Activated naive CD4-positive, alpha-beta T cell treated with anti-CD3 and anti-CD28 coated beads, Interleukin-2, amount 50 U/mL, for 72 hours (primary cell): Measurements from ENCODE around the gene ATG5. TPM values are rescaled to one million over a fixed set of nuclear protein-coding genes. Genes with fewer than 3 reads are reported as not detected.

ENCODE experiments used
- ATAC-seq, 2 donors: fragments of 150-1000 bp; cut with Tn5 transposase; 2 replicates each; pipeline ENCODE4 v1.10.0; 2021; ENCODE audit warnings: mild to moderate bottlenecking in 2 of 2, moderate library complexity in 2 of 2
- DNase-seq, 2 donors: peaks; one replicate each; pipeline ENCODE4 v3.0.0; 2021 to 2022; ENCODE audit warnings: low spot score in 2 of 2
- H3K27ac Mint-ChIP-seq, 2 donors: one replicate each; pipeline ENCODE4 v1.8.0; 2022; ENCODE audit warnings: mild to moderate bottlenecking in 2 of 2, mixed read lengths in 2 of 2
- H3K36me3 Mint-ChIP-seq, 2 donors: one replicate each; pipeline ENCODE4 v1.8.0; 2022; ENCODE audit warnings: mixed read lengths in 2 of 2
- H3K9me3 Mint-ChIP-seq, 2 donors: one replicate each; pipeline ENCODE4 v1.8.0; 2022; ENCODE audit warnings: mixed read lengths in 2 of 2
- total RNA-seq, 2 donors: library from RNA; stranded (reverse); gene quantifications; one replicate each; pipeline ENCODE4 v1.2.3, GENCODE V29; 2022

The ATG5 gene
- total RNA-seq, 2 donors from 2014 or later: 23.5 to 28.2 TPM

DNA sequence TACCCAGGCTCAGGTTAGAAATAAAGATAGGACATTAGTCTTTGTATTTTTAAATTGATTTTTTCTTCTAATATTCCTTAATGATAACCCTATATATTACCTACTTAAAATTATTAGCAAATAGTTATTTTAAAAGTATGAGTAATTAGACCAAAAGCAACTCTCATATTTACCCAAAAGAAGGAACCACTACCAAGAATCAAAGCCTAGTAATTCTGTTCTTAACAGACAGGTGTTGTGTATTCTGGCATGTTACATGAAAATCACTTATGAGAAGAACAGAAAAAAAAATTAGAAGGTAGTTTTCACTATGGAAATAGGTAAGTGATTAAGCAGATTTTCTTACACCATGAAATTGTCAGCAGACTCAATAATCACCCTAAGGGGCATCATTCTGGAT lies 105.1 kb downstream of the ATG5 start:
- ATAC-seq (no peak), DNase-seq (no peak)
- H3K36me3 Mint-ChIP-seq: no peaks in the 10 kb centered on the region
- H3K27ac Mint-ChIP-seq: no peak overlapping the region
- no peaks in the 10 kb centered on the region for H3K9me3 Mint-ChIP-seq

DNA sequence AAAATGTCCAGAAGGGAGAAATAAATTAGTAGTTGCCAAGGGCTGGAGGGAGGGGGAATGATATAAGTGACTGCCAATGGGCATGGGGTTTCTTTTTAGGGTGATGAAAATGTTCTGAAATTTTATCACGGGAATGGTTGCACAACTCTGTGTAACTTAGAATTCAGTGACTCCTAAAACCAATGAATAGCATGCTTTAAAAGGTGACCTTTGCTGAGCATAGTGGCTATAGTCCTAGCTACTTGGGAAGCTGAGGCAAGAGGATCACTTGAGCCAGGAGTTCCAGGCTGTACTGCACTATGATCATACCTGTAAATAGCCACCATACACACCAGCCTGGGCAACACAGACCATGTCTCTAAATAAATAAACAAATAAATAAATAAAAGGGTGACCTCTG lies 109.0 kb downstream of the ATG5 start:
- H3K9me3 Mint-ChIP-seq: no peaks in the 10 kb centered on the region
- ATAC-seq (no peak), DNase-seq (no peak)
- H3K36me3 Mint-ChIP-seq: no peaks in the 10 kb centered on the region
- H3K27ac Mint-ChIP-seq: no peak overlapping the region

DNA sequence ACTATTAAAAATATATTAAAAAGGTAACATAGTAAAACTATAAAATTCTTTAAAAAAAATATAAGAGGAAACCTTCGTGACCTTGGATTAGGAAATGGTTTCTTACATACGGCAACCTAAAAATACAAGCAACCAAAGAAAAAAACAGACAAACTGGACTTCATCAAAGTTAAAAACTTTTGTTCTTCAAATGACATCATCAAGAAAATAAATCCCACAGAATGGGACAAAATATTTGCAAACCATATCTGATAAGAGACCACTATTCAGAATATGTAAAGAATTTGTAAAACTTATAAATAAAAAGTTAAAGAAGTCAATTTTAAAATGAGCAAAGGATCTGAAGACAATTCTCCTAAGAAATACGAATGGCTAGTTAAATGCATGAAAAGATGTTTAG lies 110.0 kb downstream of the ATG5 start:
- Mint-ChIP-seq H3K9me3 (peaks cover 0 to 4% of the 10 kb centered on the region in 2 donors), H3K27ac (no peak overlapping the region), H3K36me3 (peaks cover 0 to 5% of the 10 kb centered on the region in 2 donors)
- DNase-seq: no peak
- no peak for ATAC-seq

DNA sequence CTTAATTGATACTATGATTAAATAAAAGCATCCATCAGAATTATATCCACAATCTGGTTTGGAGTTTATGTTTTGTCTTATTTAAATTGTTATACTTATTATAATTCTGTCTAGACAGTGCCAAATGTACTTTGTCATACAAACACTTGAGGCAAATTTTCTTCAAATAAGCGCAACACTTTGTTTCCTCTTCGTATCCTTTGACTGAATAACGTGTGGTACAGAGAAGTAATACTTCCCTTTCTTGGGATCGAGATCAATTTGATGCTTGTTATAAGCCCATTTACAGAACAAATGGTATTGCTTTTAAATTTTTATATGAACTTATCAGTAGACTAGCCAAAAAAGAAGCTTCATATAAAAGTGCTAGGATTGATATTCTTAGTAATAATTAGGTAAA lies 111.0 kb downstream of the ATG5 start:
- peaks cover 0 to 4% of the 10 kb centered on the region in 2 donors for H3K9me3 Mint-ChIP-seq
- H3K27ac Mint-ChIP-seq: no peak overlapping the region
- DNase-seq (no peak), ATAC-seq (no peak)
- peaks cover 0 to 5% of the 10 kb centered on the region in 2 donors for H3K36me3 Mint-ChIP-seq

DNA sequence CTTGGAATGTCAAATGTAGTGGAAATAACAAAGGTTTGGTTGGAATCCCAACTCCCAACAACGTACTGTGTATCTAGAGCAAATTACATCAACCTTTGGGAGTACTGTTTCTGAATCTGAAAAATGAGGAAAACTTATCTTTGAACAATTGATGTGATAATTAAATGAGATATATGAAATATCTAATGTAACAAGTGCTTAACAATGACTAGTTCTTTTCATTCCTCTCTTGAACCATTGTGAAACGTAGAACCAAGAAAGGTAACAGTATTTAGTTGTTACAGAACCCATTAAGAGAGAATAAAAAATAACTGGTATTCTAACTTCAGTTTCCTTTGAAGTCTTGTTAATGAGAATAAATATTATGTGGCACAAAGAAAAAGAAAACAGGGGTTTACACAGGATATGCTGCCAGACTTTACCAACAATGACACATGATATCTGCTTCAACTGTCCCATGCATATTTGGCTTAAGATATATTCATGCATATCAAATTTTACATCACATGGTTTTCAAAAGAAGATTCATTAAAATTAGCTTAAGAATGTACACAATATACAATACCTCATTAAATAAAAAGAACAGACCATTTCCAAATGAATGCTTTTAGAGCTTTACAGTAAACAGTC lies 111.8 kb downstream of the ATG5 start:
- Mint-ChIP-seq H3K27ac (no peak overlapping the region), H3K9me3 (peaks cover 0 to 4% of the 10 kb centered on the region in 2 donors), H3K36me3 (peaks cover 0 to 5% of the 10 kb centered on the region in 2 donors)
- no peak for ATAC-seq
- DNase-seq: no peak

DNA sequence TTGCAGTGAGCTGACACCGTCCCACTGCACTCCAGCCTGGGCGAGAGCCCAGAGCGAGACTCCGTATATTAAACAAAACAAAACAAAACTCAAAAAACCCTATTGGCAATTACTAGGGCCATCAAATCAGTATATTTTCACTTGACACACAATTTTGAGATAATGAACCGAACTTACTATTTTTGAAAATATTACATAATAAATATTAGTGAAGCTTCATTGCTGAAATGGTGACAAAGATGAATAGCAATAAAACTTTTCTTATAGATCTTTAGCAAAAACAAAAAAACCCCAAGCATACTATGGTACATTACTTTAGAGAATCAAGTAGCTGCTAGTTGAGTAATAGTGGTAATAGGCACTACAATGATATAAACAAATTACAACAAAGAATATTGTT lies 113.0 kb downstream of the ATG5 start:
- no peak for ATAC-seq
- Mint-ChIP-seq H3K36me3 (peaks cover 0 to 5% of the 10 kb centered on the region in 2 donors), H3K27ac (no peak overlapping the region), H3K9me3 (peaks cover 0 to 8% of the 10 kb centered on the region in 2 donors)
- DNase-seq: no peak

DNA sequence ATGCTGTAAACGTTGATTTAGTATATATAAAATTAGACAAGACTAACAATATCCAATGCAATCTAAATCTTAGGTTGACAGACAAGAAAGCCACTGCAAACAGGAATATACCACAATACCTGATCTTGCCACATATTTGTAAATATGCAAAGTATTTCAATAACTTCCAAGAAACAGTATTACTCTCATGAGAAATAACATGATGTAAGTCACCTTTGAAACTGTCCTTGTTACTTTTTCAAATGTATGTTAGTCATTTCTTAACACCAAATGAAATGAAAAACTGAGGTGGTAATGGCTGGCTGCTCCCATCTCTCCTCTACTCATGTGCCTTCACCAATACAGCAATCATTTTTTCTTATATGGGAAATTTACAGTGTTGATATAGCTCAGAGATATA lies 118.7 kb downstream of the ATG5 start:
- ATAC-seq (peak in 1 of 2 donors; percentile 87), DNase-seq (no peak)
- peaks cover 0 to 21% of the 10 kb centered on the region in 2 donors for H3K36me3 Mint-ChIP-seq
- no peak overlapping the region for H3K27ac Mint-ChIP-seq
- H3K9me3 Mint-ChIP-seq: peaks cover 0 to 13% of the 10 kb centered on the region in 2 donors

DNA sequence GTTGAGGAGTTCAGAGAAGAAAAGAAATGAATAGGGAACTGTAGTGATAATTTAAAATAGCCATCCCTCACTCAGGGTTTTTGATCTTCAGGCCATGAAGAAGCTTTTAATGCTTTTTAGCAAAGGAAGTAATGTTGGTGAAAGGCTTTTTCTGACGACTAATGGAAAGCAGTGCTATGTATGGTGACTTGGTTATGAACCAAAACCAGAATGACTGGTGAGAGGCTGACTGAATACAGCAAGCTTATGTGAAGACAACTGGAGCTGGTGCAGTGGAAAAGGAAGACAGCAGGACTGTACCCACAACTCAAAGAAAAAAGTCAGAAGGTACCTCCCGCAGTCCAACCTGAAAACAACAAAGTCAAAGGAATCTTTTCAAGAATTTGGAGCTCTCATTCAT lies 120.6 kb downstream of the ATG5 start:
- ATAC-seq (peak in 1 of 2 donors; percentile 48), DNase-seq (no peak)
- Mint-ChIP-seq H3K36me3 (peaks cover 0 to 18% of the 10 kb centered on the region in 2 donors), H3K9me3 (peaks cover 0 to 9% of the 10 kb centered on the region in 2 donors), H3K27ac (peak overlapping the region in 1 of 2 donors; percentile 36)

DNA sequence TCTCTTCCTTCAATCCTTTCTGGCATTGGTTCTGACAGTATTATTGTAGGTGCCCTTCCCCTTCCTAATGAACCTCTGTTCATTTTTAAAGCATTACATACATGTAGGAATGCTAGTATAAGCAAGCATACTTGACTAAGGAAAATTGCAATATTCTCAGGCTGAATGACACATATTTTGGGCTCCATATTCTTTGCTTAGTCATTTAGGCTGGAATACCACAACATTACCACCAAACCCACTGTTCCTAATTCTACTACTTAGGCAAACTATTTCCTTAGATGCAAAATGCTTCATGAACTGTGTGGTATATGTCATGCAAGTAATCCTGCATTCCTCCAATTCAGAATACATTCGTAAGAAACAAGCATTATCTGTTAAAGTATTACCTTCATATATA lies 125.6 kb downstream of the ATG5 start:
- DNase-seq (no peak), ATAC-seq (peak in 1 of 2 donors; percentile 36)
- Mint-ChIP-seq H3K36me3 (peaks cover 0 to 40% of the 10 kb centered on the region in 2 donors), H3K27ac (no peak overlapping the region), H3K9me3 (peaks cover 0 to 9% of the 10 kb centered on the region in 2 donors)

DNA sequence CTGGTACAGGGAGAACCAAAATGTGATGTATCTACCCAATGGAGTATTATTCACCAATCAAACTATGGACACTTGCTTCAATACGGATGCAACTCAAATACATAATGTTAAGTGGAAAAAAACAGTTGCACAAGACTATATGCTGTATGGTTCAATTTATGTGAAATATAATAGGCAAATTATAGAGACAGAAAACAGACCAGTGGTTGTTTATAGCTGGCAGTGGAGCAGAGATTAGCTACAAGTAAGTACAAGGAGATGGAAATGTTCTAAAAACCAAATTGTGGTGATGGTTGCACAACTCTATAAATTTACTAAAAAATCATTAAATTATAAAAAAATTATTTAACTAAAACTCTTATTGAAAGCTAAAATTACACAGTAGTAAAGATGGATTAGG lies 126.2 kb downstream of the ATG5 start:
- peaks cover 0 to 34% of the 10 kb centered on the region in 2 donors for H3K36me3 Mint-ChIP-seq
- peaks cover 0 to 4% of the 10 kb centered on the region in 2 donors for H3K9me3 Mint-ChIP-seq

DNA sequence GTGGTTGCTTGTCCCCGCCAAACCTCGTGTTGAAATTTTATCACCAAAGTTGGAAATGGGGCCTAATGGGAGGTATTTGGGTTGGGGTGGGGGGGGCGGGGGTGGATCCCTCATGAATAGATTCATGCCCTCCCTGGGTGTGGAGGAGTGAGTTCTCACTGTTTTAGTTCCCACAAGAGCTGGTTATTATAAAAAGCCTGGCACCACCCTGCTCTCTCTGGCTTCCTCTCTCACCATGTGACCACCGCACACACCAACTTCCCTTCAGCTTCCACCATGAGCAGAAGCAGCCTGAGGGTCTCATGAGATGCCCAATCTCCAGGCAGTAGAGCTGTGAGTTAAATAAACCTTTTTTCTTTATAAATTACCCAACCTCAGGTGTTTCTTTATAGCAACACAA lies 128.1 kb downstream of the ATG5 start:
- DNase-seq (no peak), ATAC-seq (peak in 1 of 2 donors; percentile 7)
- no peak overlapping the region for H3K27ac Mint-ChIP-seq
- peaks cover 0 to 4% of the 10 kb centered on the region in 2 donors for H3K9me3 Mint-ChIP-seq
- H3K36me3 Mint-ChIP-seq: peaks cover 0 to 33% of the 10 kb centered on the region in 2 donors

More for the DNA sequence above, 126.2 kb downstream of the ATG5 start:
- H3K27ac Mint-ChIP-seq: no peak overlapping the region
- DNase-seq: no peak
- no peak for ATAC-seq

DNA sequence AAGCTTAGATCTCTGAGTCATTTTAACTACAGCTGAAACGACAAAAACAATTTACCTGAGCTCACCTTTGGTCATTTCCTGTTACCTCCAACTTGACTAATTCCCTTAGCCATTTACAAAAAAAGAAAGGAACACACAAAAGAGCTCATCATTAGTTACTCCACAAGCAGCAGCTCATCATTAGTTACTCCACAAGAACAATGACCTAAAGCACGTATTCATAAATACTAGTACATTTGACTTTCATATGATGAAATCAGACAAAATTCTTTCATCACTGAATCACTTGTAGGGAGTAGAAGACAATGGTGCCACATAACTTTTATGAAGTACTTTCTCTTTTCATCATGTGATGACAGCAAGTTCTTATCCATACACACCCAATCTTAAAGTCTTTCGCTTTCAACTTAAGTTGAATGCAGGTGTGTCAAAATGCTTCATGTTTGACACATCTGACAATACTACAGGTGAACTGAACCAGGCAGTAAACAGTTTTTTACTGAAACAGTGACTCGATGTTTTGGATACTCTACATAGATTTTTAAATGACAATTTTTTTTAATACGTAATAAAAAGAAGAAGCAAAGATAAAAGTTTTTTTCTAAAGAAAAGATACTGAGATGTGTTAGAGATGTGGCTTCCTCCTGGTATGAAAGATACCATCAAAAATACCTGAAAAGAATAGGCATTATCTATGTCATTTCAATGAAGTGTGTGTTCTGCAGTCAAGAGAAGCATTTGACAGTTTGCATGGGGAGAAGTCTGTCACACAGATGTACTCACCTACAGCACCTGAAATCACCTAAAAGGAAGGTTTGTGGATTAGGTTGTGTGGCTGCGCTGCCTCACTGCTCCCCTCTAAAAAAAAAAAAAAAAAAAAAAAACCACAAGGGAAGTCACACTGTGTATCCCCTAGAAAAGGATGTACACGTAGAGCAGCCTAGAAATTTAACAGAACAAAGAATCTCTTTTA lies 130.3 kb downstream of the ATG5 start:
- ATAC-seq: peak; percentile 87 to 90
- DNase-seq: no peak
- Mint-ChIP-seq H3K36me3 (peaks cover 0 to 33% of the 10 kb centered on the region in 2 donors), H3K27ac (peak overlapping the region; percentile 51 to 88), H3K9me3 (peaks cover 0 to 4% of the 10 kb centered on the region in 2 donors)

DNA sequence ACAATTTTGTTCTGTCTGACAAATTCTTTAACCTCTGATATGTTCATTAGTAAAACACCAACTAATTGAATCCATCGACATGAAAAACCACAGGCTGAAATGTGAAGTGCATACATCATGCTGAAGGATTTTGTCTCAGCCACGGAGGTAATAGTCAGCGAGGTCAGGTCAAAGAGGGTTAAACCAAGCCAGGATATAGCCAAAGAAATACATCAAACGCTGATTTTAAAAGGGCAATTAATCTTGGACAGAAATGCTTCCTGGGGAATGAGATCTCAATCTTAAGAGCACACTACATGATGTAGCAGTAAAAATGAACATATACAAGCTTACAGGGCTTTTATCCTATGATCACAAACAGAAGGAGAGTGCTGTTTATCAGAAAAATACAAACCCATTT lies 132.7 kb downstream of the ATG5 start:
- no peak for DNase-seq
- Mint-ChIP-seq H3K27ac (peak overlapping the region in 1 of 2 donors; percentile 84), H3K36me3 (peaks cover 0 to 25% of the 10 kb centered on the region in 2 donors), H3K9me3 (peaks cover 0 to 4% of the 10 kb centered on the region in 2 donors)
- ATAC-seq: no peak

DNA sequence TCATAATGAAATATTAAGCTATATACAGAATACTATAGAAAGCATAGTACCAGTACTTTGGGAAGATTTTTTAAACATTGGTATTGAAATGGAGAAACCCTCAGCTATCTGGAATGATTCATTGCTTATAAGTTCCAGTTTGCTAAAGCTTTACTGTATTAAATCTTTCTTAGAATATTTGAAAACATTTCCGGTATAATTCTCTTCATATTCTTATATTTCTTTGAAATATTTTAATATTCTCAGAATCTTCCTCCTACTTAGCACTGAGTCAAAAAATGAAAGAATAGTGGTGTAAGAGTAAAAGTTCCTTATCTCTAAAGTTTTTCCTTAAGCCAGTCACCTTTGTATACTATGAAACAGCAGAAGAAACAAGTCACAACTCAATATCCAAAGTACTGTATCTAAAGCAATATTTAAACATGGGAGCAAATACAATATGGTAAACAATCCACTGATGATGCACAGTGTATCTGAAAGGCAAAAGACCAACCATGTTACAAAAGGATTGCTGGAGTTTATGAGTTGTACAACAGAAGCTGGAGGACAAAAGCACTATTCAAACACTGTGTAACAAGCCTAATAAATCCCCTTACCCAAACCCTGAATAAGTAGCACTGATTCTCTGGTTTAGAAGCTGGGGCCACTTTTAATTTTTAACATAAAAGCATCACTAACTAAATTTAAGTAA lies 137.3 kb downstream of the ATG5 start:
- Mint-ChIP-seq H3K36me3 (peaks cover 0 to 5% of the 10 kb centered on the region in 2 donors), H3K9me3 (no peaks in the 10 kb centered on the region), H3K27ac (peak overlapping the region in 1 of 2 donors; percentile 52)
- DNase-seq (no peak), ATAC-seq (peak; percentile 22 to 60)

DNA sequence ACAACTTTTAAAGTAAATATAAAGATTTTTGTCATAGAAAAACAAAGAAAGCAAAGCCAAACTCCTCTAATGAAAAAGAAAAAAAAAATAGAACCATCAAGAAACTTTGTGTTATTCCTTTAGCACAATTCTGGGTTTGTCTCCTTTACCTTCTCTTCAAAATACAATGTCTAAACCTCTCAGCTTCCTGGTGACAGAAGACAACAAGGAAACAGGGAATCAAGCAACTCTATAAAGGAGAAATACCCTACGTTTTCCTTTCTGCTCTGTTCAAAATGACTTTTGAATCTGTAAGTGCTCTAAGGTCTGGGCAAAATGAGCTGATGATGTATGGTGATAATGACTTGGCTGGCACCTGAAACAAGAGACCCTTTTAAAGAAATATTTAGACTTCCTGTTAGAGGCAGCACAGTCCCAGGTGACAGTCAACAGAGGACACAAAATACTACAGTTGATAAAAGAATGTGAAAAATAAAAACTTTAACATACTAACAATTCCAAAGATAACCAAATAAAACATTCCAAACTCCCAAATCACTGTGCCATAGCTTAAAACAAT lies 138.1 kb downstream of the ATG5 start:
- ATAC-seq (peak in 1 of 2 donors; percentile 14), DNase-seq (no peak)
- Mint-ChIP-seq H3K9me3 (no peaks in the 10 kb centered on the region), H3K27ac (peak overlapping the region; percentile 35 to 58), H3K36me3 (peaks cover 0 to 5% of the 10 kb centered on the region in 2 donors)

DNA sequence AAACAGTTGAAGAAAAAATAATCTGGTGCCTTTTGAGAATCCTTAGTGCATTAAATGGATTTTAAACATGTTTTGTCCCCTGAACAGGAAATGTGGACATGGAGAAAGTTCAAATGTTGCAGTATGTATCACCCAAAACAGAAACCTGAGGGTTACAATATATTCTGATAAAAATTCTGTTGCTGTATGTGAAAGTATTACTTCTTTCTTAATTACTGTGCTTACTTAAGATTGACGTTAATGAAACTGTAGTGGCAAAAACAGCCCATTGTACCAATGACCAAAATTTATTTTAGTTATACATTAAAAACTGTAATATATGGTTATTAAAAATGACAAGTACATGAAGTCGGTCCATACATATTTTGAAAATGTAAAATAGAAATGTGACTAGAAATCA lies 138.8 kb downstream of the ATG5 start:
- DNase-seq: no peak
- ATAC-seq: peak; percentile 22 to 32
- no peaks in the 10 kb centered on the region for H3K9me3 Mint-ChIP-seq
- no peak overlapping the region for H3K27ac Mint-ChIP-seq
- H3K36me3 Mint-ChIP-seq: peaks cover 0 to 5% of the 10 kb centered on the region in 2 donors
